Ovary (tissue), 3 donors: ENCODE measurements around the gene MALRD1.

Experiments used
- EP300 ChIP-seq: sonication (generic); formaldehyde crosslinking; IDR thresholded peaks from one replicate; pipeline ENCODE4 v1.6.1; 2017; ENCODE audit warnings: antibody characterized with exemption
- POLR2A ChIP-seq: fragments of 450-650 bp; IDR thresholded peaks from one replicate; pipeline ENCODE4 v1.6.1; 2017; ENCODE audit warnings: antibody characterized with exemption, mild to moderate bottlenecking, moderate library complexity
- TF ChIP-seq, protein P1 (sequence below), 3 donors: fragments of 450-650 bp in 2 of 3; fragments of 200-600 bp in 1 of 3; IDR thresholded peaks; one replicate each; pipeline versions ENCODE4 v1.5.1 to v1.8.0; 2016 to 2022; ENCODE audit warnings: antibody characterized with exemption in 3 of 3, mild to moderate bottlenecking in 1 of 3
- donor health status: DM: no; HTN: no; CAD: no.

DNA sequence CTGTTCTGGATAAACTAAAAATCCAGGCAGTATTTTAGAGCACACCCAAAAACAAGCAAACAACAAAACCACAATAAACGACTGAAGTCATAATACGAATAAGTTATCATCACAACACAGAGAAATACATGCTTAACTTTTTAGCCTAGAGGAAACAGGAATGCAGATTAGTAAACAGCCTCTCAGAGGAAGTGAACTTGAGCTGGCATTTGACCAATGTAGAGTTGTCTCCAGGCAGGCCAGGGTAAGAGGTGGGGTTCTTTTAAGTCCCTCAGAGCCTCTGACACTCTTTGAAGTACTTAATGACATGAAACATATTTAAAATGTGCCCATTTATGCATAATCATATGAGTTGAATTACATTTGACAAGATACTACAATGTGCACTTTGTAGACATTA, 724.4 kb downstream of the MALRD1 start:
- TF ChIP-seq EP300: no peak
- TF ChIP-seq, protein P1, sequence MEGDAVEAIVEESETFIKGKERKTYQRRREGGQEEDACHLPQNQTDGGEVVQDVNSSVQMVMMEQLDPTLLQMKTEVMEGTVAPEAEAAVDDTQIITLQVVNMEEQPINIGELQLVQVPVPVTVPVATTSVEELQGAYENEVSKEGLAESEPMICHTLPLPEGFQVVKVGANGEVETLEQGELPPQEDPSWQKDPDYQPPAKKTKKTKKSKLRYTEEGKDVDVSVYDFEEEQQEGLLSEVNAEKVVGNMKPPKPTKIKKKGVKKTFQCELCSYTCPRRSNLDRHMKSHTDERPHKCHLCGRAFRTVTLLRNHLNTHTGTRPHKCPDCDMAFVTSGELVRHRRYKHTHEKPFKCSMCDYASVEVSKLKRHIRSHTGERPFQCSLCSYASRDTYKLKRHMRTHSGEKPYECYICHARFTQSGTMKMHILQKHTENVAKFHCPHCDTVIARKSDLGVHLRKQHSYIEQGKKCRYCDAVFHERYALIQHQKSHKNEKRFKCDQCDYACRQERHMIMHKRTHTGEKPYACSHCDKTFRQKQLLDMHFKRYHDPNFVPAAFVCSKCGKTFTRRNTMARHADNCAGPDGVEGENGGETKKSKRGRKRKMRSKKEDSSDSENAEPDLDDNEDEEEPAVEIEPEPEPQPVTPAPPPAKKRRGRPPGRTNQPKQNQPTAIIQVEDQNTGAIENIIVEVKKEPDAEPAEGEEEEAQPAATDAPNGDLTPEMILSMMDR (IDR thresholded peaks at IDR 0.05): no peak
- no peak for TF ChIP-seq POLR2A
